Measurements from ENCODE around the gene ZNF189. TPM values are rescaled to one million over a fixed set of nuclear protein-coding genes. Genes with fewer than 3 reads are reported as not detected.

Gene ZNF189
- total and polyA plus RNA-seq, 2 donors (not counting 3 experiments of a cell fraction or from before 2014, with no cell fraction given) = 3.3 to 14.6 TPM

DNA sequence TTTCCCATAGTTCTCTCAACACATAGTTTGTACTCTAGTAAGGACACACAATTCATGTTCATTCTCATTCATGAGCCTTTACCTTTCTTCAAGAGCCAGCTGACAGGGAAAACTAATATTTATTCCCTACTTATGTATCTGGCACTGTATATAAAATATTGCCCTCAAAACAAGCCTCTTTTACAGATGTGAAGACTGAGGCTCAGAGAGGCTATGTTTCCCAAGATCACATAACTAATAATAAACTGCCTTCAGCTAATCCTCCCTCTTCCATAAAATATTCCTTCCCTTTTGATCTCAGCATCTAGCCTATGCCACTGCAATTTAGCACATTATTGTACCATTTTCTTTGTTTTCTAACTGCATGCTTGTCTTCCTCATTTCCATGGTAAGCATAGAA is 18.7 kb downstream of the ZNF189 start:
- BruUV-seq (replicated peaks) = no TSS peak
- no peak overlapping the region for H3K4me3 ChIP-seq (replicated peaks in 1 of 3; ENCODE audit: insufficient read depth in 1 of 3, low read depth in 1 of 3, low read length in 3 of 3)
- TF ChIP-seq GATA2 (IDR thresholded peaks at IDR 0.05; ENCODE audit: insufficient read depth, insufficient read length, low read depth, low read length) = no peak
- no peak for TF ChIP-seq FOS (IDR thresholded peaks at IDR 0.05; ENCODE audit: borderline replicate concordance, insufficient read depth, low read length)
- TF ChIP-seq, protein P1, sequence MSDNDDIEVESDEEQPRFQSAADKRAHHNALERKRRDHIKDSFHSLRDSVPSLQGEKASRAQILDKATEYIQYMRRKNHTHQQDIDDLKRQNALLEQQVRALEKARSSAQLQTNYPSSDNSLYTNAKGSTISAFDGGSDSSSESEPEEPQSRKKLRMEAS (IDR thresholded peaks at IDR 0.05; ENCODE audit: insufficient read depth, insufficient read length) = no peak
- no peak for TF ChIP-seq POLR2A (IDR thresholded peaks at IDR 0.05; ENCODE audit: low read depth, low read length)
- no peaks in the 10 kb centered on the region for H3K36me3 ChIP-seq (ENCODE audit: control insufficient read depth in 2 of 2, extremely low read depth in 1 of 2, insufficient read depth in 2 of 2, low read length in 2 of 2)
- FAIRE-seq (no peak), DNase-seq (ENCODE audit: low read depth, low spot score) (no peak)
- H3K9me1 ChIP-seq (replicated peaks; ENCODE audit: control insufficient read depth, extremely low read depth, insufficient read depth, low read length) = no peaks in the 10 kb centered on the region
- no peaks in the 10 kb centered on the region for H3K27me3 ChIP-seq (ENCODE audit: control insufficient read depth in 2 of 2, insufficient read depth in 2 of 2, low read length in 2 of 2)
- no peak overlapping the region for H3K9ac ChIP-seq (replicated peaks; ENCODE audit: extremely low read depth, insufficient read depth, low read length)
- no peaks in the 10 kb centered on the region for H3K79me2 ChIP-seq (ENCODE audit: control insufficient read depth, insufficient read depth, low read length)
- H3K27ac ChIP-seq (ENCODE audit: insufficient read depth, low read depth, low read length) = no peak overlapping the region
- ChIA-PET POLR2A (no interaction called here), CTCF (no interaction called here)
- H3K9me3 ChIP-seq (replicated peaks; ENCODE audit: control insufficient read depth, insufficient read depth, low read length) = no peaks in the 10 kb centered on the region
- H2AFZ ChIP-seq (ENCODE audit: low read depth, low read length) = no peak overlapping the region
- intact Hi-C loops (cut with micrococcal nuclease) (no loop called here), dilution Hi-C loops (cut with MboI; ENCODE audit: extremely low pct_ligation_motif_present, low sequenced_read_pairs) (no loop called here)
- H4K20me1 ChIP-seq (replicated peaks; ENCODE audit: control insufficient read depth, extremely low read depth, insufficient read depth, low read length) = no peaks in the 10 kb centered on the region
- no peak overlapping the region for H3K4me2 ChIP-seq (ENCODE audit: insufficient read depth, low read length)
- no peaks in the 10 kb centered on the region for H3K4me1 ChIP-seq (ENCODE audit: control insufficient read depth, extremely low read depth, insufficient read depth, low read length)

DNA sequence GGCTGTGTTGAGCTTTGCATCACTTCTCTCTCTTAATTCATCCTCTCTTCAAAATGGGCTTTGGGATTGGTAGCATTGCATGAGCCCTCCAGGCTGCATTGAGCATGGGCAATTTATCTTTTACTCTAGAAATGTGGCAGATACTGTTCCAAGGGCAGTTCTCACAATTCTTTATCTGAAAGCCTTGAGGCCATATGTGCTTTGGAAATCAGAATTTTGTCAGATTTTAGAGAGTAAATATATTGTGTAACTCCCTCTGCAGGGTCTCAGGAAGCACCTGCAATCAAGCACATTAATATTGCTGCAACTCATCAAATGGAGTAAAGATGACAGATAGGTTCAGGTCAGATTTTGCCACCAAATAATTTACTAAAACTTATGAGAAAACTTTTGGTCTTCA is 19.3 kb downstream of the ZNF189 start:
- POLR2A ChIA-PET = no interaction called here
- Histone ChIP-seq H3K4me1 (ENCODE audit: control insufficient read depth, extremely low read depth, insufficient read depth, low read length) (no peaks in the 10 kb centered on the region), H2AFZ (ENCODE audit: low read depth, low read length) (no peak overlapping the region), H3K4me2 (ENCODE audit: insufficient read depth, low read length) (no peak overlapping the region), H3K79me2 (ENCODE audit: control insufficient read depth, insufficient read depth, low read length) (no peaks in the 10 kb centered on the region), H3K27me3 (ENCODE audit: control insufficient read depth in 2 of 2, insufficient read depth in 2 of 2, low read length in 2 of 2) (no peaks in the 10 kb centered on the region), H3K27ac (ENCODE audit: insufficient read depth, low read depth, low read length) (no peak overlapping the region), H3K9me3 (replicated peaks; ENCODE audit: control insufficient read depth, insufficient read depth, low read length) (no peaks in the 10 kb centered on the region), H3K36me3 (ENCODE audit: control insufficient read depth in 2 of 2, extremely low read depth in 1 of 2, insufficient read depth in 2 of 2, low read length in 2 of 2) (no peaks in the 10 kb centered on the region), H4K20me1 (replicated peaks; ENCODE audit: control insufficient read depth, extremely low read depth, insufficient read depth, low read length) (no peaks in the 10 kb centered on the region), H3K9me1 (replicated peaks; ENCODE audit: control insufficient read depth, extremely low read depth, insufficient read depth, low read length) (no peaks in the 10 kb centered on the region), H3K9ac (replicated peaks; ENCODE audit: extremely low read depth, insufficient read depth, low read length) (no peak overlapping the region), H3K4me3 (replicated peaks in 1 of 3; ENCODE audit: insufficient read depth in 1 of 3, low read depth in 1 of 3, low read length in 3 of 3) (no peak overlapping the region)
- FAIRE-seq (no peak), DNase-seq (ENCODE audit: low read depth, low spot score) (no peak)
- intact Hi-C loops (cut with micrococcal nuclease) = no loop called here
- dilution Hi-C loops (cut with MboI; ENCODE audit: extremely low pct_ligation_motif_present, low sequenced_read_pairs) = no loop called here
- TF ChIP-seq MYC (IDR thresholded peaks at IDR 0.05; ENCODE audit: low read depth, low read length) = no peak
- TF ChIP-seq, protein P1 (IDR thresholded peaks at IDR 0.05; ENCODE audit: insufficient read depth, insufficient read length) = no peak
- TF ChIP-seq, protein P2, sequence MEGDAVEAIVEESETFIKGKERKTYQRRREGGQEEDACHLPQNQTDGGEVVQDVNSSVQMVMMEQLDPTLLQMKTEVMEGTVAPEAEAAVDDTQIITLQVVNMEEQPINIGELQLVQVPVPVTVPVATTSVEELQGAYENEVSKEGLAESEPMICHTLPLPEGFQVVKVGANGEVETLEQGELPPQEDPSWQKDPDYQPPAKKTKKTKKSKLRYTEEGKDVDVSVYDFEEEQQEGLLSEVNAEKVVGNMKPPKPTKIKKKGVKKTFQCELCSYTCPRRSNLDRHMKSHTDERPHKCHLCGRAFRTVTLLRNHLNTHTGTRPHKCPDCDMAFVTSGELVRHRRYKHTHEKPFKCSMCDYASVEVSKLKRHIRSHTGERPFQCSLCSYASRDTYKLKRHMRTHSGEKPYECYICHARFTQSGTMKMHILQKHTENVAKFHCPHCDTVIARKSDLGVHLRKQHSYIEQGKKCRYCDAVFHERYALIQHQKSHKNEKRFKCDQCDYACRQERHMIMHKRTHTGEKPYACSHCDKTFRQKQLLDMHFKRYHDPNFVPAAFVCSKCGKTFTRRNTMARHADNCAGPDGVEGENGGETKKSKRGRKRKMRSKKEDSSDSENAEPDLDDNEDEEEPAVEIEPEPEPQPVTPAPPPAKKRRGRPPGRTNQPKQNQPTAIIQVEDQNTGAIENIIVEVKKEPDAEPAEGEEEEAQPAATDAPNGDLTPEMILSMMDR (IDR thresholded peaks at IDR 0.05; ENCODE audit: extremely low read depth in 1 of 2, insufficient read depth in 1 of 2, low read depth in 1 of 2, low read length in 2 of 2) = no peak
- no peak for TF ChIP-seq EZH2 (IDR thresholded peaks at IDR 0.05; ENCODE audit: borderline replicate concordance, low read depth, low read length, severe bottlenecking)
- no peak for TF ChIP-seq JUN (IDR thresholded peaks at IDR 0.05; ENCODE audit: borderline replicate concordance, insufficient read depth, insufficient read length, low read depth)
- no peak for TF ChIP-seq FOS (IDR thresholded peaks at IDR 0.05; ENCODE audit: borderline replicate concordance, insufficient read depth, low read length)
- TF ChIP-seq POLR2A (IDR thresholded peaks at IDR 0.05; ENCODE audit: low read depth, low read length) = no peak
- TF ChIP-seq POLR2AphosphoS5 (IDR thresholded peaks at IDR 0.05; ENCODE audit: insufficient read depth, low read depth, low read length) = no peak
- no peak for TF ChIP-seq GATA2 (IDR thresholded peaks at IDR 0.05; ENCODE audit: insufficient read depth, insufficient read length, low read depth, low read length)
- BruUV-seq (replicated peaks) = no TSS peak
- CTCF ChIA-PET = no interaction called here

Data from endothelial cell of umbilical vein (primary cell).